Osteocyte (in vitro differentiated cells): ENCODE results near the gene LDAF1. TPM values are rescaled to one million over a fixed set of nuclear protein-coding genes. Genes with fewer than 3 reads are reported as not detected.

Experiments used
- DNase-seq: peaks from one replicate; pipeline ENCODE4 v3.0.0; 2021; ENCODE audit warnings: mixed read lengths; ENCODE audit not compliant: unreplicated experiment; ENCODE audit errors: extremely low spot score
- H3K27ac Mint-ChIP-seq: one replicate; pipeline ENCODE4 v1.8.0; 2021; ENCODE audit warnings: mild to moderate bottlenecking, mixed read lengths; ENCODE audit not compliant: unreplicated experiment
- H3K27me3 Mint-ChIP-seq: one replicate; pipeline ENCODE4 v1.8.0; 2021; ENCODE audit warnings: mixed read lengths; ENCODE audit not compliant: unreplicated experiment
- H3K36me3 Mint-ChIP-seq: one replicate; pipeline ENCODE4 v1.8.0; 2021; ENCODE audit warnings: mixed read lengths; ENCODE audit not compliant: unreplicated experiment
- H3K4me1 Mint-ChIP-seq: one replicate; pipeline ENCODE4 v1.8.0; 2021; ENCODE audit warnings: mixed read lengths; ENCODE audit not compliant: unreplicated experiment
- H3K4me3 Mint-ChIP-seq: one replicate; pipeline ENCODE4 v1.8.0; 2021; ENCODE audit warnings: mild to moderate bottlenecking, moderate library complexity, mixed read lengths; ENCODE audit not compliant: unreplicated experiment
- H3K9me3 Mint-ChIP-seq: one replicate; pipeline ENCODE4 v1.8.0; 2021; ENCODE audit warnings: mixed read lengths; ENCODE audit not compliant: unreplicated experiment
- total RNA-seq: library from RNA; stranded (reverse); gene quantifications from 2 replicates; pipeline ENCODE4 v1.2.1, GENCODE V29; 2021
- TF ChIP-seq, protein P1 (sequence below): fragments of 200-600 bp; sonication (generic); IDR thresholded peaks from 2 replicates; pipeline ENCODE4 v1.5.0; 2021; ENCODE audit warnings: antibody characterized with exemption, mild to moderate bottlenecking, moderate library complexity

Gene LDAF1
- total RNA-seq, 1 donor from 2014 or later = 24.8 TPM

DNA sequence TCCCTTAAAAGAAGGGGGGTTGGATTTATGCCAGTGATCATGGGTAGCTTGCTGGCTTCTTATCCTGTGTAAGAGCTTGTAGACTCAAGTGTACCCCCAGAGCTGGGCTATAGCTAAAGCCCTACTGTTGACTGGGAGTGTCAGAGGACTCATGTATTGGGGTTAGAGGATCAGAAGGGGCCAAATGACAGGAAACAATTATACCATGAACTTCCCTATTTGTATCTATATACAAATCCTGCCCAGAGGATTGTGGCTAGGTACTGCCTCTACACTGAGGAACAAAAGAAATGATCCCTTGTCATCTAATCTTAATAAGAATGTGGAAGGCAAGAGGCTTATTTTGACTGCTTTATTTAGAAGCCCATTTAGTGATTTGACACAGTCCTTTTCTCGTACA lies 38.6 kb downstream of the LDAF1 start:
- no peak overlapping the region for H3K27ac Mint-ChIP-seq
- H3K36me3 Mint-ChIP-seq = no peaks in the 10 kb centered on the region
- DNase-seq = no peak
- H3K27me3 Mint-ChIP-seq = peaks cover 48% of the 10 kb centered on the region
- no peaks in the 10 kb centered on the region for H3K9me3 Mint-ChIP-seq
- TF ChIP-seq, protein P1, sequence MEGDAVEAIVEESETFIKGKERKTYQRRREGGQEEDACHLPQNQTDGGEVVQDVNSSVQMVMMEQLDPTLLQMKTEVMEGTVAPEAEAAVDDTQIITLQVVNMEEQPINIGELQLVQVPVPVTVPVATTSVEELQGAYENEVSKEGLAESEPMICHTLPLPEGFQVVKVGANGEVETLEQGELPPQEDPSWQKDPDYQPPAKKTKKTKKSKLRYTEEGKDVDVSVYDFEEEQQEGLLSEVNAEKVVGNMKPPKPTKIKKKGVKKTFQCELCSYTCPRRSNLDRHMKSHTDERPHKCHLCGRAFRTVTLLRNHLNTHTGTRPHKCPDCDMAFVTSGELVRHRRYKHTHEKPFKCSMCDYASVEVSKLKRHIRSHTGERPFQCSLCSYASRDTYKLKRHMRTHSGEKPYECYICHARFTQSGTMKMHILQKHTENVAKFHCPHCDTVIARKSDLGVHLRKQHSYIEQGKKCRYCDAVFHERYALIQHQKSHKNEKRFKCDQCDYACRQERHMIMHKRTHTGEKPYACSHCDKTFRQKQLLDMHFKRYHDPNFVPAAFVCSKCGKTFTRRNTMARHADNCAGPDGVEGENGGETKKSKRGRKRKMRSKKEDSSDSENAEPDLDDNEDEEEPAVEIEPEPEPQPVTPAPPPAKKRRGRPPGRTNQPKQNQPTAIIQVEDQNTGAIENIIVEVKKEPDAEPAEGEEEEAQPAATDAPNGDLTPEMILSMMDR = no peak
- H3K4me3 Mint-ChIP-seq = no peak overlapping the region
- no peaks in the 10 kb centered on the region for H3K4me1 Mint-ChIP-seq

DNA sequence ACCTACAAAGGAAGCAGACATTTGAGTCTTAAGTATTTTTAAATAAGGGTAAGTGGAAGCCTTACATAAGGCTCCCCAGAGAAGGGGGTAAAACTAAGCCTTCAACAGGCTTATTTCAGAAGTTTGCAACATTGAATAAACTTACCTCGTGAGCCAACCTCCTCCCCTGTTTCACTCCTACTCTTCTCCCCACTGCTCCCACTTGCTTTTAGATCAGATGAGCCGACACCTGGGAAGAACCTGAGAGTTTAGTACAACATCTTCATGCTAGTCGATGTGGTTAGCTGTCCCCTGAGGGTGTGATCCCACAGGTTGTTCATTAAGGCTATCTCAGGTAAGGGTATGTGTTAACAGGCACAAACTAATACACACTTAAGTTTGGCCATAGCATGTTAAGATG lies 39.1 kb downstream of the LDAF1 start:
- Mint-ChIP-seq H3K9me3 (no peaks in the 10 kb centered on the region), H3K4me3 (no peak overlapping the region), H3K4me1 (no peaks in the 10 kb centered on the region), H3K27me3 (peaks cover 48% of the 10 kb centered on the region), H3K36me3 (no peaks in the 10 kb centered on the region), H3K27ac (no peak overlapping the region)
- TF ChIP-seq, protein P1 = no peak
- no peak for DNase-seq

DNA sequence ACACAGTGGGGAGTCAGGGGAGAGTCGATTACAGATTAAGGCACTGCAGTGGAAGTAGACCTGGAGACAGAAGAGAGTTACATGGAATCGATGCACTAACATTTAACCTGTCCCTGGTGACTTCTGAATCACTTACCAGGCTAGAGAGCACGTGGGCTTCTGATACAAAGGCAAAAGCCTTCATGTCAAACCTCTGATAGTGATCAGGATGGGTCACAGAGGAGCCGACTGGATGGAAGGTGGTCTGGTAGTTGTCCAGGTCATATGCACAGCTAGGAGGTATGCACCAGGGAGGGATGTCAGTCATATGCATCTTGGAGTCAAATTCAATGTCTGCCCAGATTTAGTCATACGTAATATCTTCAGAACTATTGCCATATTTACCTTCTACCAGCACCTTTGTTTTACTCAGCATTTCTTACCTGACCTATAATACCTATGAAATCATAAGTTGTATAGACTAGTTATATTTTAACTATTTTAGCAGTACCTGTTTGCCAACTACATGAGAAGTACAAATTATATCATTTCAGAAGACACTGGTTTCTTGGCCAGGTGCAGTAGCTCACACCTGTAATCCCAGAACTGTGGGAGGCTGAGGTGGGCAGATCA lies 41.2 kb downstream of the LDAF1 start:
- Mint-ChIP-seq H3K27me3 (peaks cover 37% of the 10 kb centered on the region), H3K4me1 (no peaks in the 10 kb centered on the region)

DNA sequence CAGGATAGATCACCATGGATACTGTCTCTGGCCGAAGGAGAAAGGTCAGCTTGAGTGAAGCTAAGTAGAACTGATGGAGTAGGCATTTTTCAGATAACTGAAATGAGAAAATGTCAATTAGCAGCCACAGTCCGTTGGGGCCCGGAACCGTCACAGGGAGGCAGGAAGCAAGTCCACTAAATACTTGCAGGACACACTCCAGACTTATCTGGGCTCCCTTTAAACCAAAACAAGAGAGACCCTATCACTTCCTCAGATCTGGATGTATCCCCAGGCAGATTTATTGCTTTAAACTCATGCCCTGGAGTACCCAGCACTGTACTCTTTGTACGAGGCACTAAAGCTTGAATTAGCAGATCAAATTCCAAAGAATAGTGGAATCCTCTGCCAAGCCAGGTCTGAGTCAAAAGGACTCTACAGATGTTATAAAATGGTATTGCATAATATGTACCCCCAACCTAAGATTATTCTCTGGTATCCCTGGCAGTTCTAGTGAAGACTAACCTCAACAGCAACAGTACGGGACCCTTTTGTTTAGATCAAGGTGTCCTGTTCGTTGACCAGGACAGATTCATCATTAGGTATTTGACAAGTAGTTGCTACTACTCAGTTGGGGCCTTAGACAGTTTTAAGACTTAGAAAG lies 44.8 kb downstream of the LDAF1 start:
- Mint-ChIP-seq H3K27ac (no peak overlapping the region), H3K4me3 (no peak overlapping the region), H3K4me1 (no peaks in the 10 kb centered on the region), H3K27me3 (peaks cover 22% of the 10 kb centered on the region), H3K36me3 (no peaks in the 10 kb centered on the region), H3K9me3 (no peaks in the 10 kb centered on the region)
- no peak for DNase-seq
- TF ChIP-seq, protein P1 = no peak

More for the DNA sequence above, 41.2 kb downstream of the LDAF1 start:
- H3K36me3 Mint-ChIP-seq = no peaks in the 10 kb centered on the region
- H3K4me3 Mint-ChIP-seq = no peak overlapping the region
- TF ChIP-seq, protein P1 = no peak
- H3K9me3 Mint-ChIP-seq = no peaks in the 10 kb centered on the region
- H3K27ac Mint-ChIP-seq = no peak overlapping the region
- DNase-seq = no peak

DNA sequence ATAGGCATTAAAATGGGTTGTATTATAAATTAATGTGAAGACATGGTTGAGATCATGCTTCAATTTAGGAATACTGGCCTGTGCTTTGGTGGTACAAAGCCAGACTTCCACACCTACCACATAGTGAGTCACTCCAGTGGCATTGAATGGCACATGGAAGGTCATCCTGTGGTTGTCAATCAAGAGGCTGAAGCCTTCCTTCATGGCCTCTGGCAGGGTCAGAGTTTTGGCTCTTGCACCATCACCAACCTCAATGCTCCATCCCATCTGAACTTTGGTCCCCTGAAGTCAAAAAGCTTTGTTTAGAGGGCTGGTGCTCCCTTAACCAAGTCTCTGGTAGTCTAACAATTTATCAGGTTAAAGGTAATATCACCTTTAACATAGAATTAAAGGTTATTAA lies 46.8 kb downstream of the LDAF1 start:
- TF ChIP-seq, protein P1 = no peak
- Mint-ChIP-seq H3K27me3 (peaks cover 18% of the 10 kb centered on the region), H3K4me1 (no peaks in the 10 kb centered on the region), H3K4me3 (no peak overlapping the region), H3K9me3 (no peaks in the 10 kb centered on the region), H3K27ac (no peak overlapping the region), H3K36me3 (no peaks in the 10 kb centered on the region)
- DNase-seq = no peak
